ENCODE data around the gene ACER3. TPM values are rescaled to one million over a fixed set of nuclear protein-coding genes. Genes with fewer than 3 reads are reported as not detected.
"Not testable (repeated sequence)": the region's sequence is repeated elsewhere in the genome, so short reads cannot be mapped to it uniquely, and the experiment has no call there.

ACER3 gene
- total RNA-seq, 1 donor from 2014 or later = 18.2 TPM

DNA sequence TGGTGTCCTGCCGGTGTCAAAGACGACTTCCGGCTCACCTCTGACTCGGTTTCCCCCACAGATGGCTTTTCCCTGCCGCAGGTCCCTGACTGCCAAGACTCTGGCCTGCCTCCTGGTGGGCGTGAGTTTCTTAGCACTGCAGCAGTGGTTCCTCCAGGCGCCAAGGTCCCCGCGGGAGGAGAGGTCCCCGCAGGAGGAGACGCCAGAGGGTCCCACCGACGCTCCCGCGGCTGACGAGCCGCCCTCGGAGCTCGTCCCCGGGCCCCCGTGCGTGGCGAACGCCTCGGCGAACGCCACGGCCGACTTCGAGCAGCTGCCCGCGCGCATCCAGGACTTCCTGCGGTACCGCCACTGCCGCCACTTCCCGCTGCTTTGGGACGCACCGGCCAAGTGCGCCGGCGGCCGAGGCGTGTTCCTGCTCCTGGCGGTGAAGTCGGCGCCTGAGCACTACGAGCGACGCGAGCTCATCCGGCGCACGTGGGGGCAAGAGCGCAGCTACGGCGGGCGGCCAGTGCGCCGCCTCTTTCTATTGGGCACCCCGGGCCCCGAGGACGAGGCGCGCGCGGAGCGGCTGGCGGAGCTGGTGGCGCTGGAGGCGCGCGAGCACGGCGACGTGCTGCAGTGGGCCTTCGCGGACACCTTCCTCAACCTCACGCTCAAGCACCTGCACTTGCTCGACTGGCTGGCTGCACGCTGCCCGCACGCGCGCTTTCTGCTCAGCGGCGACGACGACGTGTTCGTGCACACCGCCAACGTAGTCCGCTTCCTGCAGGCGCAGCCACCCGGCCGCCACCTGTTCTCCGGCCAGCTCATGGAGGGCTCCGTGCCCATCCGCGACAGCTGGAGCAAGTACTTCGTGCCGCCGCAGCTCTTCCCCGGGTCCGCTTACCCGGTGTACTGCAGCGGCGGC is 179.0 kb downstream of the ACER3 start:
- DNase-seq = no peak

DNA sequence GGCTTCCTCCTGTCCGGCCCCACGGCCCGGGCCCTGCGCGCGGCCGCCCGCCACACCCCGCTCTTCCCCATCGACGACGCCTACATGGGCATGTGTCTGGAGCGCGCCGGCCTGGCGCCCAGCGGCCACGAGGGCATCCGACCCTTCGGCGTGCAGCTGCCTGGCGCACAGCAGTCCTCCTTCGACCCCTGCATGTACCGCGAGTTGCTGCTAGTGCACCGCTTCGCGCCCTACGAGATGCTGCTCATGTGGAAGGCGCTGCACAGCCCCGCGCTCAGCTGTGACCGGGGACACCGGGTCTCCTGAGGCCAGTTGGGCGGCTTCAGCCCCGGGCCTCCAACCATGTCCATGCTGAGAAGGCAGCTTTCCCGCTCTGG is 179.7 kb downstream of the ACER3 start:
- DNase-seq = no peak

DNA sequence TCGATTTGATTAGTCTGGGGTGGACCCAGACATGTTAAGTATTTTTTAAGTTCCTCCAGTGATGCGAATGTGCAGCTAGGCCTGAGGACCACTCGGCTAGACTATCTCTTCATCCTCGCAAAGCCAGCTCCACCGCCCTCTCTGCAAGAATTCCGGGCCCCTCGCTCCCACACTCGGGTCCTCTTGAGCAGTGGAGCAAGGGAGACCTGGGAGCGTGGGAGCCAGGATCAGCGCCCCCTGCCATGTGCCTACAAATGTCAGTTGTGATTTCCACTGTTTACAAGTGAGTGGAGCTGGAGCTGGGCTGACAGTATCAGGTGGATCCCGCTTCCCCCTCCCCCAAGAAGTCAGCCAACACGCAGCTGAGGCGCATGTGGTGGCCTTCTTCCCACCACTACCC is 180.2 kb downstream of the ACER3 start:
- DNase-seq = no peak

DNA sequence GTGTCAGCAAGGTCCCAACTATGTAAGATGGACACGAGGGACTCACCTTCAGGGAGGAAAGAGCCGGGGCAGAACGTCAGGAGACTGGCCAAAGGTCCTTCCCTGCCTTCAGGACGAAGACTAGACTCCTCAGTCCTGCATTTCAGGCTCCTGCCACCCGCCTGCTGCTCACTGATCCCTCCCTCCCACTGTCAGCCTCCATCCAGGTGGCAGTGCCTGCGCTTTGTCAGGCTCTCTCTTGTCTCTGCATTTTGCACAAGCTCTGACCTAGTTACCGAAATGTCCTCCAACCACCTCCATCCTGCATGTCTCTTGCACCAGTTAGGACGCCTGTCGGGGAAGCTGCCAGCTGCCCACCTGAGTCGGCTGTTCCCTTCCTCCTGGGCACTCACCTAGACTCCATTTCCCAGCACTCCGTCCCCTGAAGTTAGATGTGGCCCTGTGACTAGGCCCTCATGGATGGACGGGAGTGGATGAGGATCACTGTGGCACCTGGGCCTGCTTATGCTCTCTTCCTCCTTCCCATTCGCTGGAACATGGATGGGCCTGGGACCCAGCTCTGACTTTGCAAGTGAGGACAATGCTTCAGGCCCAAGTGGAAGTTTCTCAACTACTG is 181.5 kb downstream of the ACER3 start:
- DNase-seq = no peak

DNA sequence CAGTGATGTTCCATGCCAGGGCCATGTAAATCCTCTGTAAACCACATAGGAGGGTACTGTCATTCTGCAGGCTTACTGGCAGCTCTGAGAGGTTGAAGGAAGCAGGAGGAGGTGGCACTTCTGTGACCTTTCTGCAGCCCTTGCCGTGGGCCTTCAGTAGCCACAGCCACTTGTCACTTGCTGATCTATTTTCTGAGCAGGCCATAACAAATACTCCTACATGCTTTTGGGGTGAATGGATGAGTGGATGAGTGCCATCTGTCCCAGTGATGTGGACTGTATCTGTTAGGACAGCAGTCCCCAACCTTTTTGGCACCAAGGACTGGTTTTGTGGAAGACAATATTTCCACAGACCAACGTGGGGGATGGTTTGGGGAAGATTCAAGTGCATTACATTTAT is 183.6 kb downstream of the ACER3 start:
- no peak for DNase-seq

DNA sequence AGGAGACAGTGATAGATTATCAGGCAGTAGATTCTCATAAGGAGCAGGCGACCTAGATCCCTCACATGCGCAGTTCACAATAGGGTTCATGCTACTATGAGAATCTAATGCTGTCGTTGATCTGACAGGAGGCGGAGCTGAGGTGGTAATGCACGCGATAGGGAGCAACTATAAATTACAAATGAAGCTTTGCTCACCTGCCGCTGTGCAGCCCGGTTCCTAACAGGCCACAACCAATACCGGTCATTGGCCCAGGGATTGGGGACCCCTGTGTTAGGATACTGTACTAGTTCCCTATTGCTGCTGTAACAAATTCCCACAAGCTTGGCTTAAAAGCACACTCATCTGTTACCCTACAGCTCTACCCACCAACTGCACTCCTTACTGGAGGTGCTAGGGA is 184.2 kb downstream of the ACER3 start:
- DNase-seq = no peak

DNA sequence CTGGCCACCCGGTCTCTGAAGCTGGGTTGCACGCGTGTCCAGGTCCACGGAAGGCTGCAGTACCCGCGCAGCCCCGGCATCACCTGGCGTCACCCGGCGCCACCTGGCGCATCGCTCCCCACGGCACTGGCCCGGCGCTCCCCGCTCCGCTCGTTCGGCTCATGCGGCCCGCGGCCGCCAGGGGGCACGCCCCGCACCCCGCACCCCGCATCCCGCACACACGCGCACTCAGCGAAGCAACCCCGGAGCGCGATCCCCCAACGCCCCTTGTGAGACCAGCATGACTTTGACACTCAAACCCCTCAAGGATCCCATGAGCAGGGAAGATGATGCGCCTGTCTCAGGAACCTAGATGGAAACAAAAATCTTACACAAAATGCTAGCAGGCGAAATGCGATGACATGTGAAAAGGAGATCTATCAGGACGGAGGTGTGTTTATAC is 185.4 kb downstream of the ACER3 start:
- DNase-seq = no peak

DNA sequence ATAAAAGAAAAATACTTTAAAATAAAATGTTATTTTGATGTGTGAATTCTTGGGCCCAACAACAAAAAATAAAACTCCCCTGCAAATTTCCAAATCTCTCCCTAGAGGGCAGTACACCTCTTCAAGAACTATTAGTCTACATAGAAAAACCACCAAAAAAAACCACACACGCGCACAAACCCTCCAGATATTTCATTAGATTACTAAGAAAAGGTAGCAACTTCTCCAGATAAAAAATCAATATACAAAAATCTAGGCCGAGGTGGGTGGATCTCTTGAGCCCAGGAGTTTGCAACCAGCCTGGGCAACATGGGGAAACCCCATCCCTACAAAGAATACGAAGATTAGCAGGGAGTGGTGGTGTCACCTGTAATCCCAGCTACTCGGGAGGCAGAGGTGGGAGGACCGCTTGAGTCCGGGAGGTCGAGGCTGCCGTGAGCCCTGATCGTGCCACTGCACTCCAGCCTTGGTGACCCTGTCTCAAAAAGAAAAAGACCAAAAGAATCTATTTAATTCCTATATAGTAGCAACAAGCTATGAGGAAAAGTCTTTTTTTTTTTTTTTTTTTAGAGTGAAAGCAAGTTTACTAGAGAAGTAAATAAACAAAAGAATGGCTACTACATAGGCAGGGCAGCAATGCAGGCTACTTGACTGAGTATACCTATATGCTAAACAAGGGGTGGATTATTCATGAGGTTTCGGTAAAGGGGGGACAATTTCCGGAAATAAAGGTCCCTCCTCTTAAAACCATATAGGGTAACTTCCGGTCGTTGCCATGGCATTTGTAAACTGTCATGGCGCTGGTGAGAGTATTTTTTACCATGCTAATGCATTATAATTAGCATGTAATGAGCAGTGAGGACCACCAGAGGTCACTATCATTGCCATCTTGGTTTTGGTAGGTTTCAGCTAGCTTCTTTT is 186.5 kb downstream of the ACER3 start:
- peak; percentile 94 for DNase-seq

DNA sequence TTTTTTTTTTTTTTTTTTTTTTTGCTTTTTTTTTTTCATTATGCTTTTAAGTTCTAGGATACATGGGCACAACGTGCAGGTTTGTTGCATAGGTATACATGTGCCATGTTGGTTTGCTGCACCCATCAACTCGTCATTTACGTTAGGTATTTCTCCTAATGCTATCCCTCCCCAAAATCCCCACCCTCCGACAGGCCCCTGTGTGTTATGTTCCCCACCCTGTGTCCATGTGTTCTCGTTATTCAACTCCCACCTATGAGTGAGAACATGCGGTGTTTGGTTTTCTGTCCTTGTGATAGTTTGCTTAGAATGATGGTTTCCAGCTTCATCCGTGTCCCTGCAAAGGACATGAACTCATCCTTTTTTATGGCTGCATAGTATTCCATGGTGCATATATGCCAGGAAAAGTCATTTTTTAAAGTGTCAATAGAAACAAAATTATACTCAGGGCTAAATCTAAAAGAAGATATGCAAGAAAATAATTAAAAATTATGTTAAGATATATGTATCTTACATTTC is 187.3 kb downstream of the ACER3 start:
- DNase-seq = not testable (repeated sequence)

DNA sequence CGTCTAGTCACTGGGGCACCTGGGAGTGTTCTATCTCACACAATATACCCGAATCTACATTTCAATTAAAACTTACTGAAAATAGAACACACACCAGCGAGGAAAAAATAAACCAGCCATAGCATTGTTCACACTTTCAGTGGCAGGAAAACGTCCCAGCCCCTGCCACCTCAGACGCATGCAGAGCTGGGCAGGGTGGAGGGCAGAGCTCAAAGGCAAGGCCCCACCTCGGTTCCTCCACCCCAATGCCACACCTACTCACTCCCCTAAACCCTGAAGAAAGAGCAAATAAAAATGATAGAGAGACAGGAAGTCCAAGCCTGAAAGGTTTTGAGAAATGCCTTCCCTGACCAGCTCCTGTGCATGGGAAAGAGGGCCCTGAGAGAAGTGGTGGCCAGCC is 188.3 kb downstream of the ACER3 start:
- DNase-seq = no peak

DNA sequence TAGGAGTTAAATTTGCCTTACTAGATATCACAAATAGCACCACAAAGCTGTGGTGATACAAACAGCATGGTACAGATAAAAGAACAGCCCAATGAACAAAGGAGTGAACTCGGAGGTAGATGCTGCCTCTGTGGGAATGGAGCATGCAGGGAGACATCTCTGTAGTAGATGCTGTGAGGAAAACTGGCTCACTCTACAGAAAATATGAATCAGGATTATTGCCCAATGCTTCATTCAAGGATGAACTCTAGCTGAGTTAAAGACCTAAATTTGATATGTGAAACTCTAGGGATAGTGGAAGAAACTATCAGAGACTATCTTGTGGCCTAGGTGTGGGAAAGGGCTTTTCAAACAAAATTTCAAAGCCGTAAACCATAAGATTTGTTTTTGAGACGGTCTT is 190.8 kb downstream of the ACER3 start:
- DNase-seq = no peak

DNA sequence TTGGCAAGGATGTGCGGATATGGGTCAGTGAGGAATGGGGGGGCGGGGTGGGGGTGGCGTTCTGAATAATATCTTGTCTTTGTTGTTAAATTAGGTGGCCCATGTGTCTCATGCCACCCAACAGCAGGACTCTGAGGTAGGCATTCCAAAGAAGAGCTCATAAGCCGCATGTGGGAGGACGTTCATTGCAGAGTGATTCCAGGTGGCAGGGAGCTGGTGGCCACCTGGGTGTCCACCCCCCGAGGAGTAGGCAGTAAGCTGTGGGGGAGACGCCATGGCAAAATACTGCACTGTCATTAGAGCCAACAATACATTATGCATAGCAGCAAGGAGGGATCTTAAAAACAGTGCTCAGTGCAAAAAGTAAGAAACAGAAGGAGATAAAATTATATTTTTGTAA is 191.8 kb downstream of the ACER3 start:
- DNase-seq = no peak

DNA sequence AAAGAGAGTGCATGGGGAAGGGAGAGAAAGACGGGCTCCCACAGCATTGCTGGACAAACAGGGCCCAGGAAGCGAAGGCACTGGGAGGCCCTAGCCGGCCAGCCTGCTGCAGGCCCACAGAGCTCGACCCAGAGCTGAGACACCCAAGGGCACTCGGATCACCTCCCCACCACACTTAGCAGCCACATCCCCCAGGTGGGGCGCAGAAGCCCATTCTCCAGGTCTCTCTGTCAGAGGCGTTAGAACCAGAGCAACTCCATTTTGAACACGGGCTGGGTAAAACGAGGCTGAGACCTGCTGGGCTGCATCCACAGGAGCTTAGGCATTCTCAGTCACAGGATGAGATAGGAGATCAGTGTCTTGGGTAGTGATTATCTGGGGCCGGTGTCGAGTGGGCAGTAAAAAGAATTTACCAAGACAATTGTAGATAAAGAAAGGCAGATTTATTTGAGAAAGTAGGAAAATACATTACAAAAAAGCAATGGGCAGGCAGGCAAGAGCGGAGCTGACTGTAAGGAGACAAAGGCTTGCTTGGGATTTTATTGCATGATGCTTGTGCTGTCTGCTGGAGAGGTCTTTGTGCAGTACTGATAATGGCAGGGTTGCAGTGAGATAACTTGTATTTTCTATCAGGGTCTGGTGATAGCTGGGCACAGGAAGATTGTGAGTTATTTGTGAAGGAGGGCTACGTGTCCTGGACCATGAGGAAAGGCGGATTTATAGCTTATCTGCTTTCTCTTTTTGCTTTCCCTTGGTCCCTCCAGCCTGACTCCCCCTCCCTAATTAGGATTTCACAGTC is 192.7 kb downstream of the ACER3 start:
- no peak for DNase-seq

DNA sequence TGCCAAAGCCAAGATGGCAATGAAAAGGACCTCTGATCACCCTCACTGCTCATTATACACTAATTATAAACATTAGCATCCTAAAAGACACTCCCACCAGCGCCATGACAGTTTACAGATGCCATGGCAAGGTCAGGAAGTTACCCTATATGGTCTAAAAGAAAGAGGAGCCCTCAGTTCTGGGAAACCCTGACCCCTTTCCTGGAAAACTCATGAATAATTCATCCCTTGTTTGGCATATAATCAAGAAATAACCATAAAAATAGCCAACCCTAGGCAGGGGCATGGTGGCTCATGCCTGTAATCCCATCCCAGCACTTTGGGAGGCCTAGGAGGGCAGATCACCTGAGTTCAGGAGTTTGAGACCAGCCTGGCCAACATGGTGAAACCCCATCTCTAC is 193.4 kb downstream of the ACER3 start:
- DNase-seq = no peak

DNA sequence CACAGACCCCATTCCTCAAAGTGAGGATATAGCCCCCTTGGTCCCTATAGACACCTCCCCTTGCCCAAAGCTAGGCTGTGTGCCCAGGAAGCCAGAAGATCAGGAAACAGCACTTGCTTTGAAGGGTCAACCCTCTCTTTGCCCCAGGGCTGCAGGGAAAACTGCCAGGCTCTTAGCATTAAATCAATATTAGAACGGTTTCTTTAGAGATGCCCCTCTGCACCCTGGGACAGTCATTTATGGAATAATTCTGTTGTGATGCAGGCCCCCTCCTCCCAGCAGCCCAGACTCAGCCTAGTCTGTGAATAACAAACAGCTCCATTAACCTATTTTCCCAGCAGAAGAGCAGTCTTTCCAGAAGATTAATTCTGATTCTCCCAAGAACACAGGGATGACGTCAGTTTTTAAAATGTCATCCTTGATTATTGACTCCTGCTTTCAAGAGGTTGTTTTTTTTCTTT is 194.4 kb downstream of the ACER3 start:
- DNase-seq = no peak

DNA sequence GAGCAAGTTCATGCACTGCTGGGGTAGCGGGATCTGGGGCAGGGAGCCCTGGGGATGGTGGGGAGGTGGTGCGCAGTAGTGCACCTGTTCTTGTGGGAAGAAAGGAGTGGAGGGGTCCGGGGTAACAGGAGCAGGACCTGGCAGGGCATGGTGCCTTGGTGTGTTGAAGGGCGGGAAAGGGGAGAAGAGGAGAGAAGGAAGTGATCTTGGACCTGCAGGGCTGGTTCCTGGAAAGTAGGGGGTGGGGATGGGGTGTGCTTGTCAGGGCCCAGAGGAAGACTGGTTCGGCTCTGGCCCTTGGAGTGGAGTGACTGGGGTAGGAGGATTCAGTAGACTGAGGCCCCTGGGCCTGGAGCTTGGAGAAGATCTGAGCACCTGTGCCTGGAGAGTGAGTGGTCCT is 195.2 kb downstream of the ACER3 start:
- no peak for DNase-seq

DNA sequence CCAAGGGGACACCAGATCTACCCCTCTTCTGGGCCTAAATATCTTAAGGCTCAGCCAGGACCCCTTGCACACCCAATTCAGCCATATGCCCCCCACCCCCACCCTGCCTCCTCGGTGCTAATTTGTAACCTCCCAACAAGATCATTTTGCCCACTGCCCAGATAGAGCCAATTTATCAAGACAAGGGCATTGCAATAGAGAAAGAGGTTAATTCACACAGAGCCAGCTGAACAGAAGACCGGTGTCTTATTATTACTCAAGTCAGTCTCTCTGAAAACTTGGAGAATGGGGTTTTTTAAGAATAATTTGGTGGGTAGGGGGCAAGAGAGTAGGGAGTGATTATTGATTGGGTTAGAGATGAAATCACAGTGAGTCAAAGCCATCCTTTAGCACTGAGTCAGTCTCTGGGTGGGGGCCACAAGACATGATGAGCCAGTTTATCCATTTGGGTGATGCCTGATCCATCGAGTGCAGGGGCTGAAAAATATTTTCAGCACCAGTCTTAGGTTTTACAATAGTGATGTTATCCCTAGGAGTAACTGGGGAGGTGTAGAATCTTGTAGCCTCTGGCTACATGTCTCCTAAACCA is 196.2 kb downstream of the ACER3 start:
- DNase-seq = no peak

DNA sequence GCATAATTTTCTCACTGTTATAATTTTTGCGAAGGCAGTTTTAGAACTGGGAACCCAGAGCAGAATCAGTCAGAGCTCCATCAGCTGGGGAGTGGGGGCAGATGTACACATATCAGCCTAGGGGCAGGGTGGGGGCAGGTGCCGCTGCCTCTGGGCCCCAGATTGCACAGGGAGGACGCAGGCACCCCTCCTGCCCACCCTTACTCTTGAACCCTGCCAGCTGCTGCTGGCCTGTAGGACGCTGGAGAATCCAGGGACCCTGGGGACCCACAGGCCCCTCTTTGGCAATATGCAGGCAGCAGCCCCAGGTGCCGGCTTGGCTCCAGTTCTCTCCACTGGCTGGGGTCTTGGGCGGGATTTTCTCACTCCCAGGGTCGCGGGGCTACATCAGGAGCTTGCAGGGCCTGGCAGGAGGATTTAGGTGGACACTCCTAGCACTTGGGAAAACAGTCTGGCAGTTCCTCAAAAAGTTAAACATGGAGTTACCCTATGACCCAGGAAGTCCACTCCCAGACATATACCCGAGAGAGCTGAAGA is 197.3 kb downstream of the ACER3 start:
- DNase-seq = no peak

DNA sequence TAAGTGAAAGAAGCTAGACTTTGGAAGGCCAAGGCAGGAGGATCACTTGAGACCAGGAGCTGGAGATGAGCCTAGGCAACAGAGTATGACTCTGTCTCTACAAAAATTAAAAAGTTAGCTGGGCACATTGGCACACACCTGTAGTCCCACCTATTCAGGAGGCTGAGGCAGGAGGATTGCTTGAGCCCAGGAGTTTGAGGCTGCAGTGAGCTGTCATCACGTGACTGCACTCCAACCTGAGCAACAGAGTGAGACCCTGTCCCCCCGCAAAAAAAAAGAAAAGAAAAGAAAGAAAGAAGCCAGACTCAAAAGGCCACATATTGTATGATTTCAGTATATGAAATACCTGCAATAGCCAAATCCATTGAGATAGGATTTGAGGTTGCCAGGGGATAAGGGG is 198.2 kb downstream of the ACER3 start:
- DNase-seq = no peak

DNA sequence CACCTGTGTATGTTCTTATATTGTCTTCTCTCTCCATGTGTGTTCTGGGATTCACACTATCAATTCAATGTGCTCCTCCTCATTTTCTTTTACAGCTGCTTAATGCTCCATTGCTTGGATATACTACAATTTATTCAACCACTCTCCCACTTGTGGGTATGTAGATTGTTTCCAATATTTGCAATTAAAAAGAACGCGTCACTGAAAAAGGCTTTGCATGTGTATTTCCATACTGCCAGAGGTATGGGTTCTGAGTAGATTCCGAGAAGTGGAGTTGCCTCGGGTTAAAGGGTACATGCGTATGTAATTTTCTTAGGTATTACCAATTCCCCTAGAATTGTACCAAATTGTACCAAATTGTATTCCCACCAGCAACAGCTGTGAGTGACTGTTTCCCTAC is 199.1 kb downstream of the ACER3 start:
- DNase-seq = no peak

DNA sequence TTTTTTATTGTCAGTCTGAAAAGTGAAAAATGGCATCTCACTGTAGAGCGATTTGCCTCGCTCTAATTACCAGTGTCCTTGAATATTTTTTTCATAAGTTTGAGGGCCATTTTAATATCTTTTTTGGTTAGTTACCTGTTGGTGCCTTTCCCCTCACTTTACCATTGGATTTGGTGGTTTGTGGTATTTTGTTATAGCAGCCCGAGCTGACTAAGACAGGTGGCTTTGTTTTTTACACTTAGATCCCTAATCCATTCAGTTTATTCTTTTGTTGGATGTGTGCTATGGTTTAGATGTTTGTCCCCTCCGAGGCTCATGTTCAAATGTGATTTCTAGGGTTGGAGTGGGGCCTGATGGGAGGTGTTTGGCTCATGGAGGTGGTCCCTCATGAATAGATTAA is 199.5 kb downstream of the ACER3 start:
- no peak for DNase-seq

All from skin of body (tissue), 2 donors.